Prostate gland (tissue), 2 donors: ENCODE results near the gene CAV3. TPM values are rescaled to one million over a fixed set of nuclear protein-coding genes. Genes with fewer than 3 reads are reported as not detected.

Experiments
- DNase-seq: peaks from one replicate; pipeline ENCODE4 v3.0.0-alpha.2; 2019; ENCODE audit warnings: low spot score
- H3K27ac ChIP-seq, 2 donors: fragments of 200-600 bp; sonication (generic); 2 replicates each; pipeline ENCODE4 v1.5.1; 2017 to 2019
- H3K27me3 ChIP-seq: fragments of 200-600 bp; sonication (generic); replicated peaks from 2 replicates; pipeline ENCODE4 v1.5.1; 2019; ENCODE audit not compliant: insufficient read depth
- H3K36me3 ChIP-seq, 2 donors: fragments of 200-600 bp; sonication (generic); 1 replicate in 1 of 2; 2 replicates in 1 of 2; pipeline versions ENCODE4 v1.5.1 to v1.8.1; 2017 to 2019
- H3K4me1 ChIP-seq: fragments of 200-600 bp; sonication (generic); replicated peaks from 2 replicates; pipeline ENCODE4 v1.5.1; 2019
- H3K4me3 ChIP-seq, 2 donors: fragments of 200-600 bp; sonication (generic); 2 replicates each; pipeline ENCODE4 v1.5.1; 2017 to 2019
- H3K9me3 ChIP-seq: fragments of 200-600 bp; sonication (generic); 2 replicates; pipeline ENCODE4 v1.5.1; 2017
- POLR2A ChIP-seq: fragments of 450-650 bp; IDR thresholded peaks from one replicate; pipeline ENCODE4 v1.6.1; 2016; ENCODE audit warnings: antibody characterized with exemption, mild to moderate bottlenecking
- POLR2AphosphoS5 ChIP-seq: sonication (generic); formaldehyde crosslinking; IDR thresholded peaks from one replicate; pipeline ENCODE4 v1.6.1; 2017; ENCODE audit warnings: antibody characterized with exemption
- WGBS: methylation state at CpG from one replicate; pipeline ENCODE4 v1.1.5; 2018; 5-methylcytosine and 5-hydroxymethylcytosine counted together
- intact Hi-C: fragments of 100-400 bp; cut with DNase I; formaldehyde crosslinking; loops from one replicate; pipeline ENCODE4 v1.14.2; 2022
- total RNA-seq, 2 donors: library from RNA; depleted of rRNA; stranded (reverse); fragments of >200 nt; gene quantifications; one replicate each; pipeline ENCODE4 v1.1.0, GENCODE V29; 2016
- TF ChIP-seq, protein P1 (sequence below), 4 experiments: fragments of 200-600 bp in 2 of 4; fragments of 450-650 bp in 2 of 4; sonication (generic) in 2 of 4; IDR thresholded peaks; 1 replicate in 3 of 4; 2 replicates in 1 of 4; pipeline ENCODE4 v1.5.1; 2016 to 2019; ENCODE audit warnings: antibody characterized with exemption in 4 of 4, mild to moderate bottlenecking in 2 of 4, moderate library complexity in 2 of 4

Gene CAV3
- total RNA-seq, 2 donors from 2014 or later: 1.2 TPM; not detected in 1

DNA sequence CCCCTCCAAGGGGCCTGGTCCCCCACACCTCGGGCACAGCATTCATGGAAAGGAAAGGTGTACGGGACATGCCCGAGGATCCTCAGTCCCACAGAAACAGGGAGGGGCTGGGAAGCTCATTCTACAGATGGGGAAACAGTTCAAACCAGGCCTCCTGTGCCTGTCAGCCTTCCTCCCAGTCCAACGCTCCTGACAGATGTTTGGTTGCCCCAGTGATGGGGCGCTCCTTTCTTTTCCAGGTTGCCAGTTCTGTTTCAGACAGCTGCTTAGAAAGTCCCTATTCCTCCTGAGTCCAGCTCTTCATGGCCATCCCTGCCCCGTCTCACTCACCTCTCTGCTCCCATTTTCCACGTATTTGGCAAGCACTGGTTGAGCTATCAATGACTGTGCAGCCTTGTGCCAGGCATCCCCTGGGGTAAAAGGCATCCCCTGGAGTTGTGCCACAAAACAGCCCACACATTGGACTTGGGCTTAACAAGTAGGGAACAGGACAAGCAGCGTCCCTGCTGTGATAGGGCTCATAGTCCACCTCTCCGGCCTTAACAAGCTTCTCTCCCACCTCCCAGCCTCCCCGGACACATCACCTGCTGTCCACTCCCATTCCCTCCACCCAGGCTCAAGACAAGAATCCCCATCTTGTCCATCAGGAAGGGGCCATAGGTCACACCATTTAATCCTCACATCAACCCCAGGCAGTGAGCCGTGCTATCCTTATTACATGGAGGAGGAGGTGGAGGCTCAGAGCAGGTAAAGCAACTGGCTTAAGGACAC is 29.2 kb downstream of the CAV3 start:
- no peak for DNase-seq
- TF ChIP-seq POLR2AphosphoS5 (no peak), POLR2A (no peak)
- TF ChIP-seq, protein P1, sequence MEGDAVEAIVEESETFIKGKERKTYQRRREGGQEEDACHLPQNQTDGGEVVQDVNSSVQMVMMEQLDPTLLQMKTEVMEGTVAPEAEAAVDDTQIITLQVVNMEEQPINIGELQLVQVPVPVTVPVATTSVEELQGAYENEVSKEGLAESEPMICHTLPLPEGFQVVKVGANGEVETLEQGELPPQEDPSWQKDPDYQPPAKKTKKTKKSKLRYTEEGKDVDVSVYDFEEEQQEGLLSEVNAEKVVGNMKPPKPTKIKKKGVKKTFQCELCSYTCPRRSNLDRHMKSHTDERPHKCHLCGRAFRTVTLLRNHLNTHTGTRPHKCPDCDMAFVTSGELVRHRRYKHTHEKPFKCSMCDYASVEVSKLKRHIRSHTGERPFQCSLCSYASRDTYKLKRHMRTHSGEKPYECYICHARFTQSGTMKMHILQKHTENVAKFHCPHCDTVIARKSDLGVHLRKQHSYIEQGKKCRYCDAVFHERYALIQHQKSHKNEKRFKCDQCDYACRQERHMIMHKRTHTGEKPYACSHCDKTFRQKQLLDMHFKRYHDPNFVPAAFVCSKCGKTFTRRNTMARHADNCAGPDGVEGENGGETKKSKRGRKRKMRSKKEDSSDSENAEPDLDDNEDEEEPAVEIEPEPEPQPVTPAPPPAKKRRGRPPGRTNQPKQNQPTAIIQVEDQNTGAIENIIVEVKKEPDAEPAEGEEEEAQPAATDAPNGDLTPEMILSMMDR (IDR thresholded peaks at IDR 0.05): no peak
- Histone ChIP-seq H3K4me1 (no peaks in the 10 kb centered on the region), H3K27ac (no peak overlapping the region), H3K4me3 (no peak overlapping the region), H3K36me3 (no peaks in the 10 kb centered on the region), H3K27me3 (no peaks in the 10 kb centered on the region), H3K9me3 (no peaks in the 10 kb centered on the region)
- intact Hi-C loops: no loop called here
- 85% methylated on average over 11 of the region's 11 CpGs for WGBS

DNA sequence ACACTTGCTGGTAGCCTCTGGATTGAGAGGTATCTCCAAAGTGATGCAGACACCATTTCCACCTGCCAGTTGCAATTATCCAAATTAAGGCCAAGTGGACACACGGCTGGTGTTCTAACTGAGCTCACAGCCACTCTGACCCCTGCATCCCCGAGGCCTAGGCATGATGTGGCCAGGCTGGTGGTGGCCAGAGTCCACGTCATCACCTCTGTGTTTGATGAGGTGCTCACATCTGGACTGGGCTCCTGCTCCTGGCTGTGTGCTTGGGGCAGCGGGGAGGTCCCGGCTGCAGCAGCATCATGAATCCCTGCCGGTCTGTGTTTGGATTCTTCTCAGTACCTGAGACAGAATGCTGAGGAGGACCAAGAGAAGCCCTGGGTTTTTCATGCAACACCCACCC is 30.9 kb downstream of the CAV3 start:
- Histone ChIP-seq H3K27ac (no peak overlapping the region), H3K36me3 (no peaks in the 10 kb centered on the region), H3K4me3 (no peak overlapping the region), H3K4me1 (peaks cover 4% of the 10 kb centered on the region), H3K9me3 (no peaks in the 10 kb centered on the region), H3K27me3 (peaks cover 2% of the 10 kb centered on the region)
- TF ChIP-seq POLR2A (no peak), POLR2AphosphoS5 (no peak)
- TF ChIP-seq, protein P1 (IDR thresholded peaks at IDR 0.05): no peak
- 100% methylated on average over 6 of the region's 6 CpGs for WGBS
- intact Hi-C loops: no loop called here
- DNase-seq: no peak

DNA sequence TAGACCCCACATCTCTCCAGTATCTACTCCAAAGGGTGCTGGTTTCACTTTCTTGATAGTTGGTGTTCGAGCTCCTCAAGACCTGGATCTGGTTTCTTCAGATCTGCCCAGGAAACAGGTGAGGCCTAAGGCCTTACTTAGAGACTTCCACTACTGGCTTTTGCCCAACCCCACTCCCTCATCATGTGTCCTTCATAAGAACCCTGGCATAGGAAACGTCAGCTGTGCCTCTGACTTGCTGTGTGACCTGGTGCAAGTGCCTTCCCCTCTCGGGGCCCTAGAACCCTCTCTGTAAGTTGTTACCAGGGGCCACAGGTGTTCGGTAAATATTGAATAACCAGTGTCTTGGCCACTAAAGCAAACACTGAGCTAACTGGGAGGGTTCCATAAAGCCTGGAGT is 31.9 kb downstream of the CAV3 start:
- H3K27me3 ChIP-seq: peaks cover 2% of the 10 kb centered on the region
- intact Hi-C loops: no loop called here
- H3K4me1 ChIP-seq: peaks cover 4% of the 10 kb centered on the region
- no peak overlapping the region for H3K27ac ChIP-seq
- no peak overlapping the region for H3K4me3 ChIP-seq
- H3K36me3 ChIP-seq: no peaks in the 10 kb centered on the region
- TF ChIP-seq, protein P1 (IDR thresholded peaks at IDR 0.05): no peak
- TF ChIP-seq POLR2A (no peak), POLR2AphosphoS5 (no peak)
- DNase-seq: no peak
- WGBS: 78% methylated on average over 4 of the region's 4 CpGs
- H3K9me3 ChIP-seq: no peaks in the 10 kb centered on the region

DNA sequence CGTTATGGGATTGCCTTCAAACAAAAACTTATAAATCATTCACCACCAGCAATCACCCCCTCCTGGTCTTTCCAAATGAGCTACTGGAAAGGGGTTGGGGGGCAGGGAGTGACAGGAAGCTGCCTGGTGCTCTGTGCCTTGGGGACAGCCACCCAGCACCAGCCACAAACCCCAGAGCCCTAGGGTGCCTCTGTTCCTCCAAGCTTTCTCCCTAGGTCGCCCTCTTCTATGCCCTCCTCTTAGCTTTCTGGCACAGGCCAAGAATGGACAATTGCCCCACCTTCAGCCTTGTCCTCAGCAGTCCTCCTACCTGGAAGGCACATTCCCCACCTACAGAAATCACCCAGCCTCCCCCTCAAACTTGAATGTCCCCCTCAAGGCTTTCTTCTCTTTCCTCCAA is 32.5 kb downstream of the CAV3 start:
- no peak overlapping the region for H3K27ac ChIP-seq
- H3K36me3 ChIP-seq: no peaks in the 10 kb centered on the region
- no peaks in the 10 kb centered on the region for H3K9me3 ChIP-seq
- peaks cover 4% of the 10 kb centered on the region for H3K4me1 ChIP-seq
- H3K27me3 ChIP-seq: peaks cover 2% of the 10 kb centered on the region
- no peak for DNase-seq
- H3K4me3 ChIP-seq: no peak overlapping the region
- TF ChIP-seq POLR2AphosphoS5: no peak
- TF ChIP-seq POLR2A: no peak
- TF ChIP-seq, protein P1 (IDR thresholded peaks at IDR 0.05): no peak
- intact Hi-C loops: no loop called here
- 93% methylated on average over 2 of the region's 2 CpGs for WGBS

DNA sequence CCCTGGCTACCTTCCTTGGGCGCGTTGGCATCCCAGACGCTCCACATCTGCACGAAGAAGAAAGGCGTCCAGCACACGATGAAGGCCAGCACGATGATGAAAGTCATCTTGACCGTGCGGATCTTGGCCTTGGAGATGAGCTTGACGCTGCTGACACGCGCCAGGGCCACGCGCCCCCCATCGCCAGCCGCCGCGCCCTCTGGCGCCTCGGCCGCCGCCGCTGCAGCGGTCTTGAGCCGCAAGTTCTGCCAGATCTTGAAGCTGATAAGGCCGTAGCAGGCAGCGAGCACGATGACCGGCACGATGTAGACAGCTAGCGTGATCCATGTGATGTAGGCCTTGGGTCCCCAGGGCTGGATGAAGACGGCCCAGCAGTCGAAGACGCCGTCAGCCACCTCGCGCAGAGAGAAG is 33.7 kb downstream of the CAV3 start:
- peaks cover 2% of the 10 kb centered on the region for H3K27me3 ChIP-seq
- 25% methylated on average over 37 of the region's 37 CpGs for WGBS
- H3K4me1 ChIP-seq: peaks cover 4% of the 10 kb centered on the region
- H3K9me3 ChIP-seq: no peaks in the 10 kb centered on the region
- no peak overlapping the region for H3K27ac ChIP-seq
- no peaks in the 10 kb centered on the region for H3K36me3 ChIP-seq
- TF ChIP-seq POLR2AphosphoS5: no peak
- TF ChIP-seq POLR2A: no peak
- TF ChIP-seq, protein P1 (IDR thresholded peaks at IDR 0.05): no peak
- no peak for DNase-seq
- intact Hi-C loops: no loop called here
- H3K4me3 ChIP-seq: peak overlapping the region in 1 of 2 donors; percentile 17
